GM10266 (cell line): ENCODE data around the gene ZEB2.

Experiments used
- DNase-seq: peaks from one replicate; pipeline ENCODE4 v3.0.0; 2012; ENCODE audit errors: extremely low spot score
- CTCF ChIP-seq: IDR thresholded peaks from 2 replicates; pipeline ENCODE4 v1.5.1; 2012; ENCODE audit warnings: mild to moderate bottlenecking, low read depth; ENCODE audit not compliant: control insufficient read depth, insufficient read depth; ENCODE audit errors: missing control alignments

ZEB2 gene

GRCh38 chr2:144509001-144509878 lies 10.7 kb downstream of the ZEB2 start:
- DNase-seq = no peak
- no peak for TF ChIP-seq CTCF

- TF ChIP-seq CTCF = no peak
- DNase-seq = peak; percentile 17
Measured at GRCh38 chr2:144508172-144508851, 11.6 kb downstream of the ZEB2 start.

GRCh38 chr2:144507441-144508171 lies 12.3 kb downstream of the ZEB2 start:
- no peak for DNase-seq
- TF ChIP-seq CTCF = no peak

GRCh38 chr2:144505245-144505831 lies 14.6 kb downstream of the ZEB2 start:
- DNase-seq = peak; percentile 15
- TF ChIP-seq CTCF = no peak

- DNase-seq = no peak
- no peak for TF ChIP-seq CTCF
Measured at GRCh38 chr2:144504218-144504641, 15.7 kb downstream of the ZEB2 start.

- TF ChIP-seq CTCF = no peak
- no peak for DNase-seq
Measured at GRCh38 chr2:144503242-144503641, 16.7 kb downstream of the ZEB2 start.
